Activated CD4-positive, alpha-beta T cell treated with anti-CD3 and anti-CD28 coated beads, Interleukin-2, amount 10 ng/mL, durations not matched to agents 7 days and 5 days (primary cell): ENCODE data around the gene KRT40. TPM values are rescaled to one million over a fixed set of nuclear protein-coding genes. Genes with fewer than 3 reads are reported as not detected.

Experiments used
- CTCF ChIA-PET: fragments of 350-600 bp; sonication (Branson Sonifier 250); formaldehyde crosslinking; loops from one replicate; lab custom pipeline; 2021; ENCODE audit warnings: antibody characterized with exemption; lab: Charles Lee
- POLR2A ChIA-PET: fragments of 350-600 bp; sonication (Branson Sonifier 250); formaldehyde crosslinking; loops from one replicate; lab custom pipeline; 2021; ENCODE audit warnings: antibody characterized with exemption; lab: Charles Lee
- DNase-seq: peaks from one replicate; pipeline ENCODE4 v3.0.0-alpha.2; 2020
- H3K27ac Mint-ChIP-seq: one replicate; pipeline ENCODE4 v1.8.0; 2021; ENCODE audit warnings: mild to moderate bottlenecking, moderate library complexity, mixed read lengths
- H3K27me3 Mint-ChIP-seq: one replicate; pipeline ENCODE4 v1.8.0; 2021; ENCODE audit warnings: mixed read lengths
- H3K36me3 Mint-ChIP-seq: one replicate; pipeline ENCODE4 v1.8.0; 2021; ENCODE audit warnings: low read depth, mixed read lengths
- H3K4me1 Mint-ChIP-seq: one replicate; pipeline ENCODE4 v1.8.0; 2021; ENCODE audit warnings: mixed read lengths
- H3K4me3 Mint-ChIP-seq: one replicate; pipeline ENCODE4 v1.8.0; 2021; ENCODE audit warnings: mild to moderate bottlenecking, moderate library complexity, mixed read lengths
- H3K9me3 Mint-ChIP-seq: one replicate; pipeline ENCODE4 v1.8.0; 2021; ENCODE audit warnings: mixed read lengths
- total RNA-seq, 2 experiments: library from RNA; stranded (reverse); gene quantifications; one replicate each; pipeline ENCODE4 v1.2.3, GENCODE V29; 2021

Gene KRT40
- total RNA-seq, 2 experiments from 2014 or later = not detected

DNA sequence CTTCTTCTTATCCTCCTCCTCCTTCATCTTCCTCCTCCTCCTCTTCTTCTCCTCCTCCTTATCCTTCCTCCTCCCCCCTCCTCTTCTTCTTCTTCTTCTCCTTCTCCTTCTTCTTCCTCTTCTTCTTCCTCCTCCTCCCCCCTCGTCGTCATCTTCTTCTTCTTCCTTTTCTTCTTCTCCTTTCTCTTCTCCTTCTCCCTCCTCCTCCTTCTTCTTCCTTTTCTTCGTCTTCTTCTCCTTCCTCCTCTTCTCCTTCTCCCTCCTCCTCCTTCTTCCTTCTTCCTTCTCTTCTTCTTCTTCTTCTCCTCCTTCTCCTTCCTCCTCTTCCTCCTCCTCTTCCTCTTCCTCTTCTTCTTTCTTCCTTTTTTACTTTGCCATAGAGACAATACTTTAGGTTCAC, 41.6 kb downstream of the KRT40 start:
- ChIA-PET POLR2A (no interaction called here), CTCF (no interaction called here)
- Mint-ChIP-seq H3K4me3 (no peak overlapping the region), H3K27ac (no peak overlapping the region), H3K4me1 (no peaks in the 10 kb centered on the region), H3K36me3 (no peaks in the 10 kb centered on the region), H3K9me3 (no peaks in the 10 kb centered on the region), H3K27me3 (peaks cover 25% of the 10 kb centered on the region)
- DNase-seq = no peak

DNA sequence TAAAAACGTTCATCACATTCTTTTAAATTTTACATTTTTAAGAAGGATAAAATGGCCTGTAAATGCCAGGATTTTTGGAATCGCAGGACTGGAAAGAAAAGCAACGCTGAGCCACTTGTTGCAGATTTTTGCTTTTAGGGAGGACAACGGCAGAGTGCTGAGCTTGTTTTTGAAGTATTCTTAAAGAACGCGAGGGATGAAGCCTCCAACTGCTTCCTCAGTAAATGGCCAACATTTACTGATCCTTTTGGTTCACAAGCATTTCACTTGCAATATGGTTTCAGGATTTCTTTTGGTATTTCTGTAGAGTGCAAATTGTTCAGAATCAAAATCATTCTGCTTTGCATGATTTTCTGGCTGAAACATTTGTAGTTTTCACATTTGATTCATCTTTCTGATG, 43.9 kb downstream of the KRT40 start:
- Mint-ChIP-seq H3K27ac (no peak overlapping the region), H3K36me3 (no peaks in the 10 kb centered on the region), H3K4me3 (no peak overlapping the region), H3K27me3 (peaks cover 13% of the 10 kb centered on the region), H3K9me3 (no peaks in the 10 kb centered on the region), H3K4me1 (no peaks in the 10 kb centered on the region)
- ChIA-PET POLR2A (no interaction called here), CTCF (no interaction called here)
- DNase-seq = no peak

DNA sequence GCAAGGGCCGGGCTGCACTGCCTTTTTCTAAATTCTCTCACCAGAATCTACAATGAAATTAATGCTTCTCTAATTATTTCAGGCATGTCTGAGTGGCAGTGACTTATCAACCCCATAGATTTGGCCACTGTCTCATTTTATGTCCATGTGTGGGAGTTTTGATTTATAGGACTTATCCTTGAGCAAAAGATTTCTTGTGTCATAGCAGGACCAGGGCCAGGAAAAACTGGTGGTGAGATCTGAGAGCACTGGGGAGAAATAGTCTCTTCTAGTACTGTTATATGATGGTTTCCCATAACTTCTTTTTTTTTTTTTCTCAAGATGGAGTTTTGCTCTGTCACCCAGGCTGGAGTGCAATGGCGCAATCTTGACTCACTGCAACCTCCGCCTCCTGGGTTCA, 45.1 kb downstream of the KRT40 start:
- Mint-ChIP-seq H3K4me1 (no peaks in the 10 kb centered on the region), H3K27ac (no peak overlapping the region), H3K36me3 (no peaks in the 10 kb centered on the region), H3K4me3 (no peak overlapping the region), H3K27me3 (peaks cover 19% of the 10 kb centered on the region), H3K9me3 (no peaks in the 10 kb centered on the region)
- CTCF ChIA-PET = no interaction called here
- POLR2A ChIA-PET = no interaction called here
- DNase-seq = no peak

DNA sequence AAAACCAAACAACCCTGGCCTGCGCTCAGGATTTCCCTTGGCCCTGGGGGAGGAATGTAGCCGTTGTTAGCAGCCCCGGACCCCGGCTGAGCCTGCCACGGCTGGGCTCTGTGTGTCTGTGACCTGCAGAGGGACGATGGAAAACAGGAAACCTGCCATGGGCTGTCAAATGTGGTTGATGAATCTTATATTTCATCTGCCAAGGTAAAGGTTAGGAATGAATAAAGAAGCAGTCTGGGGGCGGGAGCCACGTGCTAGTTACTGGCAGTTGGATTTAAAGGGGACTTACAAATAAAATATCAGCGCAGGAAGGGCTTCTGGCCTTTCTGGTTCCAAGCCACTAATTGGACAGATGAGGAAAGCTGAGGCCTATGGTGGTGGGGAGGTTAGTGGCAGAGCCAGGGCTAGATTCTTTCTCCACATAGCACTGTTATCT, 46.7 kb downstream of the KRT40 start, which contains the start of gene KRT23:
KRT23 (minus strand) TSS at position 263 of the 436 bp plus-strand sequence. CDS start 1,043 bp downstream, outside the sequence.
- Mint-ChIP-seq H3K4me3 (no peak within 1 kb of the TSS), H3K36me3 (no peaks in the 10 kb centered on the region), H3K9me3 (no peaks in the 10 kb centered on the region), H3K27me3 (peaks cover 27% of the 10 kb centered on the region), H3K4me1 (no peaks in the 10 kb centered on the region), H3K27ac (no peak within 1 kb of the TSS)
- POLR2A ChIA-PET = no interaction called here
- CTCF ChIA-PET = no interaction called here
- no peak for DNase-seq

DNA sequence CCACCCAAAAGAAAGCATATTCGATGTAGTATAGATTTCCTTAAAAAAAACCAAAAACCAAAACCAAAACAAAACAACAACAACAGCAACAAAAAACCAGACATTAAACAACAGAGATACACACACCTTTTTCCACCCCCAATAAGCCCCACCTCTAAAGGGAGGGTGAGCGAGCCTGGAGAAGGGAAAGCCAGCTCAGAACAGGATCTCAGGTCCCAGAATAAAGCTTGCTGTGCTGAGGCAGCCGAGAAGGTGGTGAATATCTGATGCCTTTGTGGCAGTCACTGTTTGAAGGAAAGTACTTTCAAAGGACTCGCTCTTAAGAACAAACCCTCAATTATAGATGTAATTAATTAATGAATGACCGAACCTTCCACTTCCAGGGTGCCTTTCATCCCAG, 47.1 kb downstream of the KRT40 start:
- Mint-ChIP-seq H3K27me3 (peaks cover 29% of the 10 kb centered on the region), H3K27ac (no peak overlapping the region), H3K9me3 (no peaks in the 10 kb centered on the region), H3K4me1 (no peaks in the 10 kb centered on the region), H3K36me3 (no peaks in the 10 kb centered on the region), H3K4me3 (no peak overlapping the region)
- CTCF ChIA-PET = no interaction called here
- no peak for DNase-seq
- POLR2A ChIA-PET = interaction anchor here (0.7 kb wide), 1 partner anchor 155 kb away, joined by 3 read pairs; no protein-coding TSS in a partner anchor

DNA sequence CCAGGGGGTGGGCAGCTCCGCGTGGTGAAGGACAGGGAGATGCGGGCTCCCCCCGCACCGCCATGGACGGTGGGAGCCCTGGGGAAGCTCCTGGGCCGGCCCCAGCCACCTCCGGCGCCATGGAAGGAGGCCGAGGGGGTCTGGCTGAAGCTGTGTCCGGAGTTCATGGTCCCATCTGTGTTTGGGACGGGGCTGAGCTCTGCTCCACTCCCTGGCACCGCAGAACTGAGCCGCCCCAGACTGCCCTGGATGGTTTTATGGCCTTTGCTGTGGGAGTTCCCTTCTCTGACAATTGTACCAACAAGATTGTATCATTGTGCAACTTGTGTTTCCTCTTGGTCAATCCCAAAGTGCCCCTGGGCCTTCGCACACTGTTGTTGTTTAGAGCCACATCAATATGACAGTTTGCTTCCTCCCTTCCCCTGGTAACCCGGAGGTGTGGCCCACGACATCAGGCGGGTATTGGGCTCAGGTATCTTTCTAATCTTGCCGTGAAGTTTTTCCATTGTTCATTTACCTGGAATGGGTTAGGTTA, 47.6 kb downstream of the KRT40 start:
- no peak for DNase-seq
- ChIA-PET CTCF (no interaction called here), POLR2A (interaction anchor here (0.7 kb wide), 1 partner anchor 155 kb away, joined by 3 read pairs; no protein-coding TSS in a partner anchor)
- Mint-ChIP-seq H3K9me3 (no peaks in the 10 kb centered on the region), H3K4me3 (no peak overlapping the region), H3K4me1 (no peaks in the 10 kb centered on the region), H3K36me3 (no peaks in the 10 kb centered on the region), H3K27ac (no peak overlapping the region), H3K27me3 (peaks cover 29% of the 10 kb centered on the region)

DNA sequence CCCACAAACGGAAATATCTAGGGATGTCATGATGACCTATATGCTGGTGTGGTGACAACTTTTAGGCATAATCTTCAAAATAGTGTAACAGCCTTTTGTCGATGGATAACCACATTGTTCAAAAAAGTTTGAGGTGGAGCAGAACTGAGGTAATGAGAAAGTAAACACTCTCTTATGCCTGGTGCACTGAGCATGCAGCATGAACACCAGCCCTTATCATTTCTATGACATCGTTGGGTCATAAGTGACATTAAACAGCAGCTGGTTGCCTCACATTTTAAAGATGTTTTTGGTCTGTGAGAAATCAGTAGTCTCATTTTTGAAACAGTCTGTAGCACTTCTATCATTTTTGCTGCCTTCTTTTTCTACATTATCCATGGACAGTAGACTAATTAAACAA, 48.5 kb downstream of the KRT40 start:
- Mint-ChIP-seq H3K36me3 (no peaks in the 10 kb centered on the region), H3K4me3 (no peak overlapping the region), H3K27me3 (peaks cover 29% of the 10 kb centered on the region), H3K27ac (no peak overlapping the region), H3K4me1 (no peaks in the 10 kb centered on the region), H3K9me3 (no peaks in the 10 kb centered on the region)
- POLR2A ChIA-PET = no interaction called here
- no peak for DNase-seq
- CTCF ChIA-PET = no interaction called here

DNA sequence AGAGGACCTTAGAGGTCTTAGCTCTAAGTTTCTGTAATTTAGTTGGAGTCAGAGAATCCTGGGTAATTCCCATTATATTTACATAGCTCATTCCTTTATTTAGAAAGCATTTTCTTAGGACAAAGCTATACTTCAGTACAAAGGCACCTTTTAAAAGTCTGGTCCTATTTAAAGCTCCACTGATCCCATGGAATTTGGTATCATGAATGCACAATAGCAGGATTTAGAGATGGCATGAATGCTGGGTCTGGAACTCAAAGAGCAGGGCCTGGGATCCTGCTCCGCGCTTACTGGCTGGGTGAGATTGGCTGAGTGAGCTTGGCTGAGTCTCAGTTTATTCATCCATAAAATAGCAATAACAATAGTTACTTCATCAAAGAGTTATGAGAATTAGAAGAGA, 51.5 kb downstream of the KRT40 start:
- ChIA-PET POLR2A (no interaction called here), CTCF (interaction anchor here (1.3 kb wide), 1 partner anchor 730 kb away, joined by 3 read pairs; no protein-coding TSS in a partner anchor)
- H3K9me3 Mint-ChIP-seq = no peaks in the 10 kb centered on the region
- H3K4me3 Mint-ChIP-seq = no peak overlapping the region
- H3K4me1 Mint-ChIP-seq = no peaks in the 10 kb centered on the region
- H3K36me3 Mint-ChIP-seq = no peaks in the 10 kb centered on the region
- peaks cover 31% of the 10 kb centered on the region for H3K27me3 Mint-ChIP-seq
- DNase-seq = no peak
- no peak overlapping the region for H3K27ac Mint-ChIP-seq

DNA sequence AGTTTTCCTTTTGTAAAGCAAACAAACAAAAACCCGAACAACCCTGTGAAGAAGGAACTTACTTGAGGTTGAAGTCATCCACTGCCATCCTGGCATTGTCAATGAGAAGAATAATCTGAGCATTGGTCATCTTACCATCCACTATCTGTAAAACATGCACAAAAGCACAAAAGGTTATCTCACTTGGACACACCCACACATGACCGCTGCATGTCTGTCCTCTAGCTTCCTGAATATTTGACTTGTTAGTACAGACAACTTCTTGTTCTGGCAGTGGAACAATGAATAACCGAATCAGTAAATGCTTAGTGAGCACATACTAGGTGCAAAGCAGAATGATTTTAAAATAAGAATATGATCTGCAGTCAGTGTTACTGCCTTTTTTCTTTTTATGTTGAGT, 52.8 kb downstream of the KRT40 start:
- ChIA-PET POLR2A (no interaction called here), CTCF (no interaction called here)
- Mint-ChIP-seq H3K9me3 (no peaks in the 10 kb centered on the region), H3K36me3 (no peaks in the 10 kb centered on the region), H3K27me3 (peaks cover 40% of the 10 kb centered on the region), H3K4me1 (no peaks in the 10 kb centered on the region), H3K4me3 (no peak overlapping the region), H3K27ac (no peak overlapping the region)
- no peak for DNase-seq

Other genes starting within 250 kb of the KRT40 start
- gene KRT25, start 229.0 kb downstream of the KRT40 start, total RNA-seq = not detected
- gene KRT26, start 212.1 kb downstream of the KRT40 start, total RNA-seq = not detected
- not detected for gene KRT27, start 201.8 kb downstream of the KRT40 start, total RNA-seq
- not detected for gene KRT28, start 184.4 kb downstream of the KRT40 start, total RNA-seq
- 10 to 100 TPM; 21.0 to 22.9 TPM for gene KRT10, start 161.7 kb downstream of the KRT40 start, total RNA-seq
- not detected for gene KRT12, start 117.1 kb downstream of the KRT40 start, total RNA-seq
- not detected for gene KRT20, start 99.1 kb downstream of the KRT40 start, total RNA-seq
- gene KRT23, start 46.7 kb downstream of the KRT40 start, total RNA-seq = not detected
- not detected for gene KRT39, start 17.4 kb downstream of the KRT40 start, total RNA-seq
- gene KRTAP3-3, start 9.8 kb upstream of the KRT40 start, total RNA-seq = not detected
- not detected for gene KRTAP3-2, start 15.6 kb upstream of the KRT40 start, total RNA-seq
- gene KRTAP3-1, start 24.8 kb upstream of the KRT40 start, total RNA-seq = not detected
- not detected for gene KRTAP1-5, start 42.9 kb upstream of the KRT40 start, total RNA-seq
- gene KRTAP1-4, start 45.9 kb upstream of the KRT40 start, total RNA-seq = not detected
- not detected for gene KRTAP1-3, start 50.5 kb upstream of the KRT40 start, total RNA-seq
- gene KRTAP1-1, start 57.1 kb upstream of the KRT40 start, total RNA-seq = not detected
- not detected for gene KRTAP2-1, start 63.0 kb upstream of the KRT40 start, total RNA-seq
- gene KRTAP2-2, start 70.9 kb upstream of the KRT40 start, total RNA-seq = not detected
- not detected for gene KRTAP2-3, start 75.8 kb upstream of the KRT40 start, total RNA-seq
- not detected for gene KRTAP2-4, start 81.6 kb upstream of the KRT40 start, total RNA-seq
- not detected for gene KRTAP4-7, start 99.8 kb upstream of the KRT40 start, total RNA-seq
- gene KRTAP4-8, start 113.8 kb upstream of the KRT40 start, total RNA-seq = not detected
- not detected for gene KRTAP4-16, start 117.9 kb upstream of the KRT40 start, total RNA-seq
- gene KRTAP4-9, start 121.1 kb upstream of the KRT40 start, total RNA-seq = not detected
- gene KRTAP4-11, start 134.0 kb upstream of the KRT40 start, total RNA-seq = not detected
- not detected for gene KRTAP4-12, start 139.9 kb upstream of the KRT40 start, total RNA-seq
- gene KRTAP4-6, start 156.2 kb upstream of the KRT40 start, total RNA-seq = not detected
- not detected for gene KRTAP4-5, start 165.5 kb upstream of the KRT40 start, total RNA-seq
- gene KRTAP4-4, start 176.4 kb upstream of the KRT40 start, total RNA-seq = not detected
- gene KRTAP4-3, start 183.9 kb upstream of the KRT40 start, total RNA-seq = not detected
- gene KRTAP4-2, start 193.9 kb upstream of the KRT40 start, total RNA-seq = not detected
- not detected for gene KRTAP4-1, start 200.6 kb upstream of the KRT40 start, total RNA-seq
- not detected for gene KRTAP9-1, start 205.6 kb upstream of the KRT40 start, total RNA-seq
- gene KRTAP9-2, start 242.3 kb upstream of the KRT40 start, total RNA-seq = not detected
- not detected for gene KRTAP9-3, start 248.1 kb upstream of the KRT40 start, total RNA-seq